Chondrocyte (in vitro differentiated cells): ENCODE results near the gene HLCS. TPM values are rescaled to one million over a fixed set of nuclear protein-coding genes. Genes with fewer than 3 reads are reported as not detected.
A peak's percentile ranks its signal among the peaks of the same experiment; 100 is the strongest.

Experiments used
- DNase-seq: peaks from one replicate; pipeline ENCODE4 v3.0.0; 2021; ENCODE audit warnings: mixed read lengths, low spot score
- H3K27ac Mint-ChIP-seq: one replicate; pipeline ENCODE4 v1.8.0; 2021; ENCODE audit warnings: mild to moderate bottlenecking, moderate library complexity, mixed read lengths; ENCODE audit not compliant: unreplicated experiment
- H3K27me3 Mint-ChIP-seq: 2 replicates; pipeline ENCODE4 v1.8.0; 2021; ENCODE audit warnings: low read depth, mixed read lengths
- H3K36me3 Mint-ChIP-seq: 2 replicates; pipeline ENCODE4 v1.8.0; 2021; ENCODE audit warnings: low read depth, mixed read lengths
- H3K4me1 Mint-ChIP-seq: 2 replicates; pipeline ENCODE4 v1.8.0; 2021; ENCODE audit warnings: low read depth, mild to moderate bottlenecking, mixed read lengths
- H3K4me3 Mint-ChIP-seq: one replicate; pipeline ENCODE4 v1.8.0; 2021; ENCODE audit warnings: mild to moderate bottlenecking, moderate library complexity, mixed read lengths; ENCODE audit not compliant: unreplicated experiment
- H3K9me3 Mint-ChIP-seq: 2 replicates; pipeline ENCODE4 v1.8.0; 2021; ENCODE audit warnings: low read depth, mixed read lengths
- CTCF ChIP-seq: fragments of 200-600 bp; sonication (generic); IDR thresholded peaks from 2 replicates; pipeline ENCODE4 v1.5.0; 2021; ENCODE audit warnings: antibody characterized with exemption, mild to moderate bottlenecking, moderate library complexity
- total RNA-seq: library from RNA; stranded (reverse); gene quantifications from 3 replicates; pipeline ENCODE4 v1.2.1, GENCODE V29; 2021

Gene HLCS
- total RNA-seq, 1 donor from 2014 or later, result 30.4 TPM

DNA sequence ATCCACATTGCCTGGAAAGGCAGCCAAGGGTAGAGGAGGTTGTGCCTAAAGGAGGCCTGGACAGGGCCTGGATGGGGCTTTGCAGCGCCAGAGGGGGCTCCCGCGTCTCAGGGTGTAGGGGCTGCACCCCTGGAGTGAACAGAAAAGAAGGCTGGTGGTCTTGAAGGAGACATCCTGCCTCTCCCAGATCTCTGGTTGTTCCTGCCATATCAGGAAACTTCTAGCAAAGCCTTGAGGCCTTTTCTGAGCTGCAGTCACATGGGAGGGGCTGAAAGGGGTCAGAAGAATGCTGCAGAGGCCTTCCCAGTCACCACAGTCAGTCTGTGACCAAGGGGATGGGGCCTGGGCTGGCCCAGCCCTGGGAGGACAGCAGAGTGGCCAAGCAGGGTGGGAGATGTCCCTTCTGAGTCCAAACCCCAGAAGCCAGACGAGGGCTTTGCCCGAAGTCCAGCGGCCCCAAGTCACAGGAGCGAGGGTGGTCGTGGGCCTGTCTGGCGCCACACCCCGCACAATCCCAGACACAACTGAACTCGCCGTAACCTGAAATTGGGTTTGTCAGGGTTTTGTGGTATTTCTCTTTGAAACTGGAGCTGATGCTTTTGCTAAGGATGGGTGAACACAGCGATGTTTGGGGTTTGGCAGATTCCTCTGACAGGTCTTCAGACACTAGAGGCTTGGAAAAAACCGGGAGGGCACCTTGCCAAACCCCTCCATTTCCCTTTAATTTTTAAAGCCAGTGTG lies 237.9 kb downstream of the HLCS start:
- H3K9me3 Mint-ChIP-seq, result no peaks in the 10 kb centered on the region
- no peak overlapping the region for H3K4me3 Mint-ChIP-seq
- peaks cover 9% of the 10 kb centered on the region for H3K4me1 Mint-ChIP-seq
- H3K27me3 Mint-ChIP-seq, result peaks cover 16% of the 10 kb centered on the region
- no peak for TF ChIP-seq CTCF
- DNase-seq, result no peak
- no peak overlapping the region for H3K27ac Mint-ChIP-seq
- no peaks in the 10 kb centered on the region for H3K36me3 Mint-ChIP-seq

DNA sequence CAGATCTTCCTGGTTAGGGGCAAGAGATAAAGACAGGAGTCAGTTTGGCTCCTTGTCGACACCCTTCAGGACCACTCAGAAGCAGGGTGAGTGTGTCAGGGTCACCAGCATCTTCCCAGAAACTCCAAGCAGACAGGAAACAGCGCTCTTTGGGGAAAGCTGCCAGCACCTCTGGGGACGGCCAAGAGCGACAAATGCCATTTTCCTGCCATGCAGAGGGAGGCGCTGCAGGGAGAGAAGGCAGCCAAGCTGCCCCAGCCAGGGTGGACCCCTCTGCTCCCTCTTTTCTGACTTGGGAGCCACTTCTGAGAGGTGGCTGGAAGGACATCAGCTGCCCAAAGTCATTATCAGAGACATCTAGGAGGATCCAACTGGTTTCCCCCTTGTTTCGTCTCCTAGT lies 238.6 kb downstream of the HLCS start:
- peaks cover 17% of the 10 kb centered on the region for H3K27me3 Mint-ChIP-seq
- H3K36me3 Mint-ChIP-seq, result no peaks in the 10 kb centered on the region
- DNase-seq, result no peak
- H3K4me1 Mint-ChIP-seq, result peaks cover 9% of the 10 kb centered on the region
- no peak overlapping the region for H3K27ac Mint-ChIP-seq
- TF ChIP-seq CTCF, result peak; percentile 24
- H3K9me3 Mint-ChIP-seq, result no peaks in the 10 kb centered on the region
- H3K4me3 Mint-ChIP-seq, result no peak overlapping the region

- peaks cover 8% of the 10 kb centered on the region for H3K4me1 Mint-ChIP-seq
- H3K27ac Mint-ChIP-seq, result no peak overlapping the region
- H3K9me3 Mint-ChIP-seq, result no peaks in the 10 kb centered on the region
- no peaks in the 10 kb centered on the region for H3K36me3 Mint-ChIP-seq
- H3K27me3 Mint-ChIP-seq, result peaks cover 10% of the 10 kb centered on the region
- DNase-seq, result no peak
- H3K4me3 Mint-ChIP-seq, result no peak overlapping the region
- TF ChIP-seq CTCF, result no peak
Observed at GRCh38 chr21:36725793-36726386, 240.6 kb downstream of the HLCS start.

- TF ChIP-seq CTCF, result no peak
- DNase-seq, result no peak
- Mint-ChIP-seq H3K9me3 (no peaks in the 10 kb centered on the region), H3K36me3 (peaks cover 2% of the 10 kb centered on the region), H3K4me3 (no peak overlapping the region), H3K27me3 (peaks cover 7% of the 10 kb centered on the region), H3K27ac (no peak overlapping the region), H3K4me1 (no peaks in the 10 kb centered on the region)
Observed at GRCh38 chr21:36724660-36725059, 241.8 kb downstream of the HLCS start.

DNA sequence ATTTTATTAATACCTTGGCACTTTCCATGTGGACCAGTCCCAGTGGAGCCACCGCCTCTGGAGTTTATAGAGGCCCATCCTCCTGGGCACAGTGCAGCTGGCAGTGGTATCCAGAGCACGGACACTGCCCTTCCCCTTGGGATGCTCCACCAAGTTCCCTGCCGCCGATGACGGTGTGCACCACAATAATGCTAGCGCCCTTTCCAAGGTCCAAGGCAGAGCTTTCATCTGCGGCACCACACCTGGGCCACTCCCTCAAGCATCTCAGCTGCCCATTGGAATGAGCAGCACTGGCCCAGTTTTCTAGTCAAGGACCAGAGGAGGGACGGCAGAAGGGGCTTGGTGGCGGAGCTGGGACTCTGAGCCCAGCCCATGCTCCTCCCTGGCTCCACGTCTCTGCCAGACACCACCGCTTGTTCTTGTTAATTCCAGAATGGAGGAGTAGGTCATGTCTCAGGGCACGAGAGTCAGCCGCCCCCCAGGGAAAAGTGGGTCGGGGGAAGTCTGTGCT lies 243.0 kb downstream of the HLCS start:
- Mint-ChIP-seq H3K27me3 (peaks cover 5% of the 10 kb centered on the region), H3K4me3 (no peak overlapping the region), H3K9me3 (no peaks in the 10 kb centered on the region), H3K4me1 (peaks cover 5% of the 10 kb centered on the region), H3K36me3 (peaks cover 2% of the 10 kb centered on the region), H3K27ac (no peak overlapping the region)
- no peak for DNase-seq
- no peak for TF ChIP-seq CTCF
